ENCODE results near the gene SERPINA6. TPM values are rescaled to one million over a fixed set of nuclear protein-coding genes. Genes with fewer than 3 reads are reported as not detected.

Gene SERPINA6
- total and polyA plus RNA-seq, 3 donors from 2014 or later: 1.8 TPM; not detected in 2

DNA sequence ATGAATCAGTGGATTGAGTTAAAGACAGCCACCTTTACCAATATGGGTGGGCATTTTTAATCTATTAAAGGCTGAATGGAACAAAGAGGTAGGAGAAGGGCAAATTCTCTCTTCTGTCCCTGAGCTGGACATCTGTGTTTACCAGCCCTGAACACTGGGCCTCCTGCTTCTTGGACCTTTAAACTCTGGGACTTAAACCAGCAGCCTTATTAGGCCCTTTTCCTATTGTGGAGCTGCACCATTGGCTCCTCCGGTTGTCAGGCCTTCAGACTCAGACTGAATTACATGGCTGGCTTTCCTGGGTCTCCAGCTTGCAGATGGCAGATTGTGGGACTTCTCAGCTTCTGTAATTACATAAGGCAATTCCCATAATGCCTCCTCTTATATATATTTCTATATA is 6.4 kb downstream of the SERPINA6 start:
- Histone ChIP-seq H3K4me1 (no peaks in the 10 kb centered on the region), H3K27ac (no peak overlapping the region), H3K36me3 (ENCODE audit: low read depth, missing control alignments) (no peaks in the 10 kb centered on the region), H3K27me3 (no peaks in the 10 kb centered on the region), H3K4me3 (no peak overlapping the region), H3K9me3 (no peaks in the 10 kb centered on the region)
- TF ChIP-seq, protein P1, sequence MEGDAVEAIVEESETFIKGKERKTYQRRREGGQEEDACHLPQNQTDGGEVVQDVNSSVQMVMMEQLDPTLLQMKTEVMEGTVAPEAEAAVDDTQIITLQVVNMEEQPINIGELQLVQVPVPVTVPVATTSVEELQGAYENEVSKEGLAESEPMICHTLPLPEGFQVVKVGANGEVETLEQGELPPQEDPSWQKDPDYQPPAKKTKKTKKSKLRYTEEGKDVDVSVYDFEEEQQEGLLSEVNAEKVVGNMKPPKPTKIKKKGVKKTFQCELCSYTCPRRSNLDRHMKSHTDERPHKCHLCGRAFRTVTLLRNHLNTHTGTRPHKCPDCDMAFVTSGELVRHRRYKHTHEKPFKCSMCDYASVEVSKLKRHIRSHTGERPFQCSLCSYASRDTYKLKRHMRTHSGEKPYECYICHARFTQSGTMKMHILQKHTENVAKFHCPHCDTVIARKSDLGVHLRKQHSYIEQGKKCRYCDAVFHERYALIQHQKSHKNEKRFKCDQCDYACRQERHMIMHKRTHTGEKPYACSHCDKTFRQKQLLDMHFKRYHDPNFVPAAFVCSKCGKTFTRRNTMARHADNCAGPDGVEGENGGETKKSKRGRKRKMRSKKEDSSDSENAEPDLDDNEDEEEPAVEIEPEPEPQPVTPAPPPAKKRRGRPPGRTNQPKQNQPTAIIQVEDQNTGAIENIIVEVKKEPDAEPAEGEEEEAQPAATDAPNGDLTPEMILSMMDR (IDR thresholded peaks at IDR 0.05): no peak
- no peak for TF ChIP-seq POLR2A (IDR thresholded peaks at IDR 0.05)
- 84 to 87% methylated on average over 1 of the region's 1 CpG for WGBS, 2 donors
- DNase-seq: no peak
- intact Hi-C loops (cut with DNase I; ENCODE audit: low total_unique reads): no loop called here

DNA sequence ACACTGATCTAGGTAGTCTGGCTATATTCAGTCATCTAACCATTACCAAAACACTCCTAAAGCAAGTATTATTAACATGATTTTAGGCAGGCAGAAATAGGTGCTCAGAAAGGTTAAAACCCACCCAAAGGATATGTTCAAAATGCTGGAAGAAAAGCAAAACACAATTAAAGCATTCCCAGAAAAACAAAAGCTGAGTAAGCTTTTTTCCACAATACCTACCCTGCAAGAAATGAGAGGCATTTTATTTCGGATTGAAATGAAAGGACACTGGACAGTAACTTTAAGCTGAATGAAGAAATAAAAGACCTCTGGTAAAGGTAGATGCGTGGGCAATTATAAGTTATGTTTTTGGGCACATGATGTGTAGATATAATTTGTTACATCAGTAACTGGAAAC is 8.2 kb downstream of the SERPINA6 start:
- TF ChIP-seq, protein P1 (IDR thresholded peaks at IDR 0.05): no peak
- no peak for TF ChIP-seq POLR2A (IDR thresholded peaks at IDR 0.05)
- Histone ChIP-seq H3K27me3 (no peaks in the 10 kb centered on the region), H3K4me1 (no peaks in the 10 kb centered on the region), H3K27ac (no peak overlapping the region), H3K36me3 (ENCODE audit: low read depth, missing control alignments) (no peaks in the 10 kb centered on the region), H3K4me3 (no peak overlapping the region), H3K9me3 (no peaks in the 10 kb centered on the region)
- intact Hi-C loops (cut with DNase I; ENCODE audit: low total_unique reads): no loop called here
- 88 to 90% methylated on average over 2 of the region's 2 CpGs for WGBS, 2 donors
- DNase-seq: no peak

DNA sequence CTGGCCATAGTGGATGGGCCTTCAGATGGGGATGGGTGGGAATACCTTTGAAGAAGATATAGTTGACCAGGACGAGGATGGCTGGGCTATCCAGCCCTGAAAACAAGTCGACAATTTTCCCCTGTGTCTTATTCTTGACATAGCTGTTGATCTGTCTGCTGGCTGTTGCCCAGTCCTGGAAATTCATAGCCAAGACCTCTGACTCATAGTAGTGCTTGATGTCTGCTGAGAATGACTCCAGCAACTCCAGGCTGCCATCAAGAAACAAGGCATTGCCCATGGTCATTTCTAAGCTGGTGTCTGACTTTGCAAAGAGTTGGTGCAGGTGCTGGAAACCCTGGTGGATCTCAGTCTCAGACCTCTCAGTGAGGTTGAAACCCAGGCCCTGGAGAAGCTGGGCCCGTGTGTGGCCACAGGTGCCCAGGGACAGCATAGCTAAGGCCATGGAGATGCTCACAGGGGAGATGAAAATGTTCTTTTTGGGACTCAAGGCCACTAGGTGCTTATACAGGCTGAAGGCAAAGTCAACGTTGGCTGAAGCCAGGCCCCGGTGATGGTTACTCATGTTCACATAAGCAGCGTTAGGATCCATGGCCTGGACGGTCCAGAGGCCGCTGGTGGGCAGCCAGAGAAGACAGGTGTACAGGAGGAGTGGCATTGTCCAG is 9.0 kb downstream of the SERPINA6 start:
- H3K36me3 ChIP-seq (ENCODE audit: low read depth, missing control alignments): no peaks in the 10 kb centered on the region
- DNase-seq: no peak

DNA sequence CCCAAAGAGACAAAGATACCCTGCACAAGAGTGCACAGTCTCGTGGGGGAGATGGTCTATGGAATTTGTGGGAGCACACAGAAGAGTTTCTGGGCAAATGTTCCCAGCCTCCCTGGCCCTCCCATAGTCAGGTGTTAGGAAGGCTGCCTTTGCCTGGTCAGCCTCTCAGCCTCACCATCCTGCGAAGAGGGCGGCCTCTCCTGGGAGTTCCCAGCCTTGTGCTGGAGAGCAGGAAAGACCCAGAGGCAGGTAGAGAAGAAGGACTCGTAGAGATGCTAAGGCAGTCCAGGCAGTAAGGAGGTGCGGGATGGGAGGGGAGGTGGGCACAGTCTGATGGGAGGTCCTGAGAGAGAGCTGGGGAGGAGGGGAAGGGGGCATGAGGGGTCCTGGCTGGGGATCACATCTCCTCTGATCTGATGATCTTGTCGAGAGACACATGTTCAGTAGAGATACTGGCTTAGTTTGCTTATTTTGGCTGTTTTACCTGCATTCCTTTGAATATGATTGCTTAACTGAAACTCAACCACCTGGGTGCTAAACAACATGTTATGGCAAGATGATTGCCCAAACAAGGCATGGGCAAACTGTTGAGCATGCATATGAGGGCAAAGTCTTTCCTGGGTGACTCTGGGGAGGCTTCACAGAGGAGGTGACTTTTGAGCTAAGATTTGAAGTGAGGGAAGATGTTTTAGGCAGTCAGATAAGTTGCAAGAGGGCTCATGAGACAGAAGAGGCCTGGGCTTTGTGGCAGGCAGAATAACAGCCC is 10.5 kb downstream of the SERPINA6 start:
- H3K4me3 ChIP-seq: no peak overlapping the region
- no peaks in the 10 kb centered on the region for H3K27me3 ChIP-seq
- 83 to 93% methylated on average over 6 of the region's 6 CpGs for WGBS, 2 donors
- H3K27ac ChIP-seq: no peak overlapping the region
- H3K9me3 ChIP-seq: no peaks in the 10 kb centered on the region
- no peak for TF ChIP-seq POLR2A (IDR thresholded peaks at IDR 0.05)
- TF ChIP-seq, protein P1 (IDR thresholded peaks at IDR 0.05): no peak
- no peaks in the 10 kb centered on the region for H3K36me3 ChIP-seq (ENCODE audit: low read depth, missing control alignments)
- no peak for DNase-seq
- no peaks in the 10 kb centered on the region for H3K4me1 ChIP-seq
- intact Hi-C loops (cut with DNase I; ENCODE audit: low total_unique reads): no loop called here

More for the DNA sequence above, 9.0 kb downstream of the SERPINA6 start:
- H3K4me3 ChIP-seq: no peak overlapping the region
- no peaks in the 10 kb centered on the region for H3K27me3 ChIP-seq
- intact Hi-C loops (cut with DNase I; ENCODE audit: low total_unique reads): no loop called here
- 80 to 94% methylated on average over 7 to 8 of the region's 8 CpGs for WGBS, 2 donors
- no peaks in the 10 kb centered on the region for H3K4me1 ChIP-seq
- H3K9me3 ChIP-seq: no peaks in the 10 kb centered on the region
- no peak for TF ChIP-seq POLR2A (IDR thresholded peaks at IDR 0.05)
- TF ChIP-seq, protein P1 (IDR thresholded peaks at IDR 0.05): no peak
- no peak overlapping the region for H3K27ac ChIP-seq

Measured in testis (tissue), 3 donors.